ENCODE results near the gene TNFAIP2.

TNFAIP2 gene

DNA sequence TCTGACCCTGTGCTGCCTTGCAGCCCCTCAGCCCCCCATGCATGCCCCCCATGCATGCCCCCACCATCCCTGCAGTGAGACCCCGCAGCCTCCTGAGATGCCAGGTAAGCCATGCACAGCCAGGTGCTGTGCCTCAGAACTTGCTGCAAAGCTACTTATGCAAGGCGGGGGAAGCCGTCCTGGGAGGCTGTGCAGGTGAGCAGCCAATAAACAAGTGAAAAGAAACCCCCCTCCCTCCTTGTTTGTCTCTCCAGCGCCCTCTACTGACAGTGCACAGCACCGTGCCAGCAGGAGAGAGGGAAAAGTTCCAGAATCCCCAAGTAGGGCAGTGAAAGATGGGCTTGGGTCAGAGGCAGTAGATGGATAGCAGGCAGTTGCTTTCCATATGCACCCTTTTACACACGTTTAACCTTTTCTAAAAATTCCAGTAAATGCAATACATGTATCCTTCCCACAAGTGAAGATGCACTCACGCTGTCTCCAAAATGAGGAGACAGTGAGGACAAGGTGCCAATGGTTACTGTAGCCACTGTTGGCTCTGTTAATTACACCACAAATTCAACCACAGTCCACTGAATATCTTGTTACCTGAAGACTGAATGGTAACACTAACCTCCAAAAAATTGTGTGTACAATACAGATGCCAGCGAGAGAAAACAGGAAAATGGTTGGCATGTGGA is 18.0 kb downstream of the TNFAIP2 start:
- no peak overlapping the region for H3K4me3 ChIP-seq (ENCODE audit: low read depth, low read length)
- TF ChIP-seq, protein P1, sequence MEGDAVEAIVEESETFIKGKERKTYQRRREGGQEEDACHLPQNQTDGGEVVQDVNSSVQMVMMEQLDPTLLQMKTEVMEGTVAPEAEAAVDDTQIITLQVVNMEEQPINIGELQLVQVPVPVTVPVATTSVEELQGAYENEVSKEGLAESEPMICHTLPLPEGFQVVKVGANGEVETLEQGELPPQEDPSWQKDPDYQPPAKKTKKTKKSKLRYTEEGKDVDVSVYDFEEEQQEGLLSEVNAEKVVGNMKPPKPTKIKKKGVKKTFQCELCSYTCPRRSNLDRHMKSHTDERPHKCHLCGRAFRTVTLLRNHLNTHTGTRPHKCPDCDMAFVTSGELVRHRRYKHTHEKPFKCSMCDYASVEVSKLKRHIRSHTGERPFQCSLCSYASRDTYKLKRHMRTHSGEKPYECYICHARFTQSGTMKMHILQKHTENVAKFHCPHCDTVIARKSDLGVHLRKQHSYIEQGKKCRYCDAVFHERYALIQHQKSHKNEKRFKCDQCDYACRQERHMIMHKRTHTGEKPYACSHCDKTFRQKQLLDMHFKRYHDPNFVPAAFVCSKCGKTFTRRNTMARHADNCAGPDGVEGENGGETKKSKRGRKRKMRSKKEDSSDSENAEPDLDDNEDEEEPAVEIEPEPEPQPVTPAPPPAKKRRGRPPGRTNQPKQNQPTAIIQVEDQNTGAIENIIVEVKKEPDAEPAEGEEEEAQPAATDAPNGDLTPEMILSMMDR (IDR thresholded peaks at IDR 0.05; ENCODE audit: borderline replicate concordance, insufficient read depth, low read depth, low read length) = peak; percentile 85

- no peak overlapping the region for H3K4me3 ChIP-seq (ENCODE audit: low read depth, low read length)
- TF ChIP-seq, protein P1 (IDR thresholded peaks at IDR 0.05; ENCODE audit: borderline replicate concordance, insufficient read depth, low read depth, low read length) = no peak
Measured at GRCh38 chr14:103142026-103142425, 18.8 kb downstream of the TNFAIP2 start.

- H3K4me3 ChIP-seq (ENCODE audit: low read depth, low read length) = no peak overlapping the region
- TF ChIP-seq, protein P1 (IDR thresholded peaks at IDR 0.05; ENCODE audit: borderline replicate concordance, insufficient read depth, low read depth, low read length) = no peak
Measured at GRCh38 chr14:103142721-103143302, 19.6 kb downstream of the TNFAIP2 start.

DNA sequence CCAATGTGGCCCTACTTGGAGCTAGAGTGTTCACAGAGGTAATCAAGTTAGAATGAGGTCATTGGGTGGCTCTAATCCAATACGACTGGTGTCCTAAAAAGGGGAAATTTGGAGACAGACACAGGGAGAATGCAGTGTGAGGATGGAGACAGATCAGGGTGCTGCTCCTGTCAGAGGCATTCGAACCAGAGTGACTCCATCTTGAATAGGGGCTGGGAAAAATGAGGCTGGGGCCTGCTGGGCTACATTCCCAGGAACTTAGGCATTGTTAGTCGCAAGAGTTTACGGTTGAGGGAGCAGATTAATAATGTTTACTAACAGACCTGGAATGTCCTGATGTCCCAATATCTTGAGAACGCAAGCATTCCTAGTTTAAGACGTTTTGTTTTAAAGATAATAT is 20.2 kb downstream of the TNFAIP2 start:
- TF ChIP-seq, protein P1 (IDR thresholded peaks at IDR 0.05; ENCODE audit: borderline replicate concordance, insufficient read depth, low read depth, low read length) = no peak
- no peak overlapping the region for H3K4me3 ChIP-seq (ENCODE audit: low read depth, low read length)

DNA sequence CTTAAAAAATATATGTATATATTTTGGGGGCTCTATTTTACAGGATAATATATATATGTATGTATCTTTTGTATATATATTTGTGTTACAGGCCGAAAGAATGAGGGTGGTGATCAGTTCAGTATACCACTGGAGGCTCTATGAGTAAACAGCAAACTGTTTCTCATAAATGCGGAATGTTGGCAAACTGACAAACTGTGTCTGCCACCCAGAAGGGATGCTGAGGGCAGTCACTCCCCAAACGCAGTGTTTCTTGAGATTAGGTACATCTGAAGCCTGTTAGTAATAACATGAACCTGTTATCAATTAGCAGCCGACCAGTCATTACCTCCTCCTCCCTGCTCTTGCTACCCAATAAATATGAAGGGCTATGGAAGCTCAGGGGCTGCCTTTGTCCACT is 20.8 kb downstream of the TNFAIP2 start:
- TF ChIP-seq, protein P1 (IDR thresholded peaks at IDR 0.05; ENCODE audit: borderline replicate concordance, insufficient read depth, low read depth, low read length) = no peak
- H3K4me3 ChIP-seq (ENCODE audit: low read depth, low read length) = no peak overlapping the region

GRCh38 chr14:103146141-103146709 is 23.0 kb downstream of the TNFAIP2 start:
- H3K4me3 ChIP-seq (ENCODE audit: low read depth, low read length) = no peak overlapping the region
- TF ChIP-seq, protein P1 (IDR thresholded peaks at IDR 0.05; ENCODE audit: borderline replicate concordance, insufficient read depth, low read depth, low read length) = no peak
